T-cell (primary cell): ENCODE data around the gene IL16. TPM values are rescaled to one million over a fixed set of nuclear protein-coding genes. Genes with fewer than 3 reads are reported as not detected.

Source experiments
- ATAC-seq, 4 experiments: fragments of 200-7000 bp in 3 of 4; fragments of 150-1000 bp in 1 of 4; cut with Tn5 transposase; replicated peaks in 1 of 4; 1 replicate in 3 of 4; 2 replicates in 1 of 4; pipeline ENCODE4 v1.10.0; 2021; ENCODE audit warnings: moderate library complexity in 3 of 4, mild to moderate bottlenecking in 2 of 4, moderate number of reproducible peaks in 1 of 4
- CTCF ChIA-PET, 2 donors: fragments of 300-600 bp; sonication (Branson Sonifier 250); formaldehyde crosslinking; loops; one replicate each; lab custom pipeline; 2022; ENCODE audit warnings: antibody characterized with exemption in 2 of 2; lab: Charles Lee
- POLR2A ChIA-PET, 2 donors: fragments of 300-600 bp; sonication (Branson Sonifier 250); formaldehyde crosslinking; loops; one replicate each; lab custom pipeline; 2022; ENCODE audit warnings: antibody characterized with exemption in 2 of 2; lab: Charles Lee
- DNase-seq, 35 experiments: peaks; one replicate each; pipeline versions ENCODE4 v3.0.0 to v3.0.0-alpha.2; 2013 to 2023
- H3K27ac ChIP-seq: one replicate; pipeline ENCODE4 v1.5.1; 2013; ENCODE audit warnings: low read length
- H3K27me3 ChIP-seq, 2 experiments: replicated peaks in 1 of 2; 1 replicate in 1 of 2; 2 replicates in 1 of 2; pipeline versions ENCODE4 v1.6.1 to v1.7.0; 2013; ENCODE audit warnings: low read length in 1 of 2, mixed read lengths in 1 of 2; ENCODE audit not compliant: control insufficient read depth in 2 of 2, insufficient read depth in 2 of 2; ENCODE audit errors: extremely low read depth in 1 of 2
- H3K36me3 ChIP-seq, 2 donors: 1 replicate in 1 of 2; 2 replicates in 1 of 2; pipeline versions ENCODE4 v1.6.1 to v1.7.0; 2013; ENCODE audit warnings: low read length in 1 of 2; ENCODE audit not compliant: control insufficient read depth in 2 of 2, insufficient read depth in 1 of 2; ENCODE audit errors: extremely low read depth in 1 of 2
- H3K4me1 ChIP-seq, 2 experiments: 1 replicate in 1 of 2; 2 replicates in 1 of 2; pipeline versions ENCODE4 v1.6.1 to v1.7.0; 2013; ENCODE audit warnings: low read length in 2 of 2, mixed read lengths in 1 of 2; ENCODE audit not compliant: insufficient read depth in 2 of 2, control insufficient read depth in 1 of 2; ENCODE audit errors: extremely low read depth in 1 of 2
- H3K4me3 ChIP-seq, 2 donors: 1 replicate in 1 of 2; 2 replicates in 1 of 2; pipeline versions ENCODE4 v1.5.1 to v1.7.0; 2013; ENCODE audit warnings: mild to moderate bottlenecking in 2 of 2, low read length in 1 of 2, moderate library complexity in 1 of 2; ENCODE audit not compliant: control insufficient read depth in 1 of 2; ENCODE audit errors: extremely low read depth in 1 of 2
- H3K9me3 ChIP-seq: 2 replicates; pipeline ENCODE4 v1.7.0; 2013
- H3K27ac Mint-ChIP-seq, 2 donors: one replicate each; pipeline ENCODE4 v1.8.0; 2020 to 2021; ENCODE audit warnings: mild to moderate bottlenecking in 2 of 2, mixed read lengths in 2 of 2
- H3K27me3 Mint-ChIP-seq, 2 donors: one replicate each; pipeline ENCODE4 v1.8.0; 2021 to 2022; ENCODE audit warnings: mixed read lengths in 2 of 2
- H3K36me3 Mint-ChIP-seq: one replicate; pipeline ENCODE4 v1.8.0; 2021; ENCODE audit warnings: mixed read lengths
- H3K4me1 Mint-ChIP-seq, 3 donors: one replicate each; pipeline ENCODE4 v1.8.0; 2020 to 2022; ENCODE audit warnings: mixed read lengths in 3 of 3, mild to moderate bottlenecking in 1 of 3
- H3K4me3 Mint-ChIP-seq, 3 donors: one replicate each; pipeline ENCODE4 v1.8.0; 2020 to 2022; ENCODE audit warnings: mild to moderate bottlenecking in 3 of 3, mixed read lengths in 3 of 3, moderate library complexity in 3 of 3
- H3K9me3 Mint-ChIP-seq, 3 donors: one replicate each; pipeline ENCODE4 v1.8.0; 2020 to 2022; ENCODE audit warnings: mixed read lengths in 3 of 3
- WGBS: methylation state at CpG from one replicate; pipeline ENCODE4 v1.1.5; 2013; ENCODE audit warnings: missing lambda C conversion rate; ENCODE audit not compliant: insufficient coverage; 5-methylcytosine and 5-hydroxymethylcytosine counted together
- total RNA-seq, 35 experiments: library from RNA in 6 of 35; stranded (reverse) in 6 of 35; fragments of 120-200 nt in 1 of 35; gene quantifications; one replicate each; pipeline versions ENCODE4 v1.2.1 to v1.2.4 and lab custom pipeline; 2013 to 2026

The IL16 gene
- total RNA-seq, 5 donors from 2014 or later (not counting 1 experiment from before 2014, with no cell fraction given), result 143 to 319 (median 299) TPM

- Mint-ChIP-seq H3K27me3 (no peaks in the 10 kb centered on the region), H3K27ac (peak overlapping the region; percentile 100), H3K4me1 (peaks cover 58 to 92% (median 64%) of the 10 kb centered on the region in 3 donors), H3K4me3 (peak overlapping the region; percentile 95 to 100 (median 100)), H3K36me3 (peaks cover 72% of the 10 kb centered on the region), H3K9me3 (no peaks in the 10 kb centered on the region)
- no CpG with 5 or more reads among the region's 3 CpGs for WGBS
- ATAC-seq, result no peak
- CTCF ChIA-PET, result interaction anchor here (0.8 to 1.2 kb wide), 4 partner anchors 13 to 38 kb away, joined by 3 to 4 read pairs (median 3); no protein-coding TSS in a partner anchor
- peak overlapping the region; percentile 94 for H3K27ac ChIP-seq
- POLR2A ChIA-PET, result interaction anchor here in 1 of 2 donors (1.6 kb wide), 1 partner anchor 9 kb away, joined by 4 read pairs; no protein-coding TSS in a partner anchor
- H3K4me1 ChIP-seq, result peaks cover 50 to 75% of the 10 kb centered on the region in 2 experiments
- H3K9me3 ChIP-seq, result no peaks in the 10 kb centered on the region
- no peaks in the 10 kb centered on the region for H3K27me3 ChIP-seq
- H3K36me3 ChIP-seq, result peaks cover 15 to 54% of the 10 kb centered on the region in 2 donors
- peak overlapping the region; percentile 68 to 98 for H3K4me3 ChIP-seq
- DNase-seq, result no peak
Observed at GRCh38 chr15:81299156-81299555, 102.5 kb downstream of the IL16 start.

GRCh38 chr15:81299630-81300273 lies 103.1 kb downstream of the IL16 start:
- no peak for ATAC-seq
- Histone ChIP-seq H3K27ac (peak overlapping the region; percentile 94), H3K4me1 (peaks cover 50 to 75% of the 10 kb centered on the region in 2 experiments), H3K4me3 (peak overlapping the region; percentile 68 to 98), H3K27me3 (no peaks in the 10 kb centered on the region), H3K9me3 (no peaks in the 10 kb centered on the region), H3K36me3 (peaks cover 19 to 60% of the 10 kb centered on the region in 2 donors)
- H3K27ac Mint-ChIP-seq, result peak overlapping the region; percentile 100
- H3K4me1 Mint-ChIP-seq, result peaks cover 58 to 92% (median 64%) of the 10 kb centered on the region in 3 donors
- WGBS, result 6% methylated on average over 12 of the region's 14 CpGs
- peak overlapping the region; percentile 95 to 100 (median 100) for H3K4me3 Mint-ChIP-seq
- DNase-seq, result no peak
- ChIA-PET POLR2A (interaction anchor here in 1 of 2 donors (1.6 kb wide), 1 partner anchor 9 kb away, joined by 4 read pairs; no protein-coding TSS in a partner anchor), CTCF (interaction anchor here (0.6 to 1.2 kb wide), 5 partner anchors 24 to 37 kb away, joined by 3 to 4 read pairs (median 3); no protein-coding TSS in a partner anchor)
- no peaks in the 10 kb centered on the region for H3K9me3 Mint-ChIP-seq
- H3K27me3 Mint-ChIP-seq, result no peaks in the 10 kb centered on the region
- H3K36me3 Mint-ChIP-seq, result peaks cover 78% of the 10 kb centered on the region

- 4% methylated on average over 3 of the region's 4 CpGs for WGBS
- H3K4me3 ChIP-seq, result peak overlapping the region; percentile 68 to 98
- ChIA-PET CTCF (interaction anchor here (1.2 to 1.7 kb wide), 2 partner anchors 35 to 36 kb away, joined by 3 to 10 read pairs; no protein-coding TSS in a partner anchor), POLR2A (interaction anchor here (0.5 to 1.3 kb wide), 5 partner anchors 10 to 15 kb away, joined by 3 to 5 read pairs (median 3); no protein-coding TSS in a partner anchor)
- H3K36me3 ChIP-seq, result peaks cover 27 to 77% of the 10 kb centered on the region in 2 donors
- Mint-ChIP-seq H3K27me3 (no peaks in the 10 kb centered on the region), H3K36me3 (peaks cover 92% of the 10 kb centered on the region), H3K4me3 (peak overlapping the region; percentile 95 to 100 (median 100)), H3K27ac (peak overlapping the region; percentile 100), H3K4me1 (peaks cover 56 to 86% (median 63%) of the 10 kb centered on the region in 3 donors), H3K9me3 (no peaks in the 10 kb centered on the region)
- ATAC-seq (no peak), DNase-seq (no peak)
- H3K27ac ChIP-seq, result peak overlapping the region; percentile 67
- H3K27me3 ChIP-seq, result no peaks in the 10 kb centered on the region
- H3K4me1 ChIP-seq, result peaks cover 49 to 75% of the 10 kb centered on the region in 2 experiments
- H3K9me3 ChIP-seq, result no peaks in the 10 kb centered on the region
Observed at GRCh38 chr15:81301385-81301784, 104.7 kb downstream of the IL16 start.

- no peaks in the 10 kb centered on the region for H3K9me3 Mint-ChIP-seq
- DNase-seq, result no peak
- Histone ChIP-seq H3K36me3 (peaks cover 31 to 82% of the 10 kb centered on the region in 2 donors), H3K27me3 (no peaks in the 10 kb centered on the region), H3K4me1 (peaks cover 50 to 78% of the 10 kb centered on the region in 2 experiments), H3K4me3 (peak overlapping the region; percentile 68 to 98), H3K27ac (peak overlapping the region; percentile 67), H3K9me3 (no peaks in the 10 kb centered on the region)
- H3K27ac Mint-ChIP-seq, result peak overlapping the region; percentile 100
- ChIA-PET CTCF (interaction anchor here (1.0 to 1.7 kb wide), 3 partner anchors 30 to 36 kb away, joined by 3 to 10 read pairs (median 3); no protein-coding TSS in a partner anchor), POLR2A (interaction anchor here (1.0 to 1.3 kb wide), 4 partner anchors 9 to 15 kb away, joined by 3 to 5 read pairs (median 3); no protein-coding TSS in a partner anchor)
- H3K4me1 Mint-ChIP-seq, result peaks cover 57 to 86% (median 63%) of the 10 kb centered on the region in 3 donors
- no peak for ATAC-seq
- 0% methylated on average over 2 of the region's 5 CpGs for WGBS
- H3K27me3 Mint-ChIP-seq, result no peaks in the 10 kb centered on the region
- peak overlapping the region; percentile 95 to 100 (median 100) for H3K4me3 Mint-ChIP-seq
- H3K36me3 Mint-ChIP-seq, result peaks cover 94% of the 10 kb centered on the region
Observed at GRCh38 chr15:81301815-81302399, 105.2 kb downstream of the IL16 start.

GRCh38 chr15:81302701-81303109 lies 106.0 kb downstream of the IL16 start:
- Mint-ChIP-seq H3K4me1 (peaks cover 65 to 91% (median 70%) of the 10 kb centered on the region in 3 donors), H3K9me3 (no peaks in the 10 kb centered on the region), H3K36me3 (peaks cover 93% of the 10 kb centered on the region), H3K27ac (peak overlapping the region; percentile 100), H3K27me3 (no peaks in the 10 kb centered on the region), H3K4me3 (peak overlapping the region; percentile 95 to 100 (median 100))
- H3K36me3 ChIP-seq, result peaks cover 33 to 90% of the 10 kb centered on the region in 2 donors
- ChIA-PET POLR2A (interaction anchor here in 1 of 2 donors (0.6 to 1.2 kb wide), 2 partner anchors 11 to 13 kb away, joined by 3 read pairs; no protein-coding TSS in a partner anchor), CTCF (interaction anchor here in 1 of 2 donors (1.0 kb wide), 1 partner anchor 31 kb away, joined by 3 read pairs; no protein-coding TSS in a partner anchor)
- H3K4me3 ChIP-seq, result peak overlapping the region; percentile 68 to 98
- WGBS, result 0% methylated on average over 2 of the region's 6 CpGs
- peaks cover 50 to 85% of the 10 kb centered on the region in 2 experiments for H3K4me1 ChIP-seq
- peak in 2 of 4 experiments; percentile 30 to 32 for ATAC-seq
- no peaks in the 10 kb centered on the region for H3K9me3 ChIP-seq
- H3K27me3 ChIP-seq, result no peaks in the 10 kb centered on the region
- peak overlapping the region; percentile 67 for H3K27ac ChIP-seq
- peak in 1 of 35 experiments; percentile 43 for DNase-seq
